Transverse colon (tissue), 4 donors: ENCODE data around the gene CERT1. TPM values are rescaled to one million over a fixed set of nuclear protein-coding genes. Genes with fewer than 3 reads are reported as not detected.

Experiments
- DNase-seq: peaks from one replicate; pipeline ENCODE4 v3.0.0-alpha.2; 2019
- H3K27ac ChIP-seq, 4 donors: fragments of 200-600 bp; sonication (generic); 2 replicates each; pipeline ENCODE4 v1.5.1; 2016 to 2018; ENCODE audit warnings: inconsistent platforms in 4 of 4
- H3K27me3 ChIP-seq: fragments of 200-600 bp; sonication (generic); 2 replicates; pipeline ENCODE4 v1.5.1; 2017; ENCODE audit warnings: inconsistent platforms
- H3K36me3 ChIP-seq, 4 donors: fragments of 200-600 bp; sonication (generic); 2 replicates each; pipeline ENCODE4 v1.5.1; 2017 to 2019; ENCODE audit warnings: inconsistent platforms in 4 of 4
- H3K4me1 ChIP-seq, 4 donors: fragments of 200-600 bp; sonication (generic); 2 replicates each; pipeline ENCODE4 v1.5.1; 2017 to 2020; ENCODE audit warnings: inconsistent platforms in 4 of 4
- H3K4me3 ChIP-seq, 4 donors: fragments of 200-600 bp; sonication (generic); 1 replicate in 1 of 4; 2 replicates in 3 of 4; pipeline versions ENCODE4 v1.5.1 to v1.6.1; 2017 to 2019; ENCODE audit warnings: inconsistent platforms in 4 of 4
- H3K9me3 ChIP-seq, 2 donors: fragments of 200-600 bp; sonication (generic); 2 replicates each; pipeline ENCODE4 v1.5.1; 2017 to 2019; ENCODE audit warnings: inconsistent platforms in 2 of 2
- CTCF ChIP-seq, 5 experiments: fragments of 200-600 bp in 3 of 5; fragments of 450-650 bp in 2 of 5; sonication (generic) in 3 of 5; IDR thresholded peaks; 1 replicate in 2 of 5; 2 replicates in 3 of 5; pipeline ENCODE4 v1.5.1; 2016 to 2017; ENCODE audit warnings: antibody characterized with exemption in 5 of 5, inconsistent platforms in 3 of 5, mild to moderate bottlenecking in 2 of 5, moderate library complexity in 1 of 5
- EP300 ChIP-seq: sonication (generic); formaldehyde crosslinking; IDR thresholded peaks from one replicate; pipeline ENCODE4 v1.6.1; 2017; ENCODE audit warnings: antibody characterized with exemption, low read depth
- POLR2A ChIP-seq: fragments of 450-650 bp; IDR thresholded peaks from one replicate; pipeline ENCODE4 v1.6.1; 2016; ENCODE audit warnings: antibody characterized with exemption, mild to moderate bottlenecking, moderate library complexity
- POLR2AphosphoS5 ChIP-seq, 3 donors: sonication (generic); formaldehyde crosslinking; IDR thresholded peaks; one replicate each; pipeline ENCODE4 v1.6.1; 2016; ENCODE audit warnings: antibody characterized with exemption in 3 of 3
- WGBS, 2 donors: methylation state at CpG; one replicate each; pipeline ENCODE4 v1.1.5; 2018; ENCODE audit warnings: low coverage in 1 of 2; 5-methylcytosine and 5-hydroxymethylcytosine counted together
- in situ Hi-C, 4 donors: fragments of 200-750 bp; cut with MboI; loops; one replicate each; pipeline versions ENCODE4 v1.15.0 to v1.15.1; 2017; ENCODE audit warnings: low sequenced_read_pairs in 3 of 4, low pct_ligation_motif_present in 1 of 4, low pct_unique_long_range_greater_than_20kb in 1 of 4
- intact Hi-C: fragments of 100-400 bp; cut with DNase I; formaldehyde crosslinking; loops from one replicate; pipeline ENCODE4 v1.15.1; 2023; ENCODE audit warnings: low total_unique reads
- total RNA-seq, 4 donors: library from RNA; depleted of rRNA; stranded (reverse); fragments of >200 nt; gene quantifications; one replicate each; pipeline ENCODE4 v1.1.0, GENCODE V29; 2016

CERT1 gene
- total RNA-seq, 4 donors from 2014 or later: 33.2 to 59.5 (median 39.4) TPM

DNA sequence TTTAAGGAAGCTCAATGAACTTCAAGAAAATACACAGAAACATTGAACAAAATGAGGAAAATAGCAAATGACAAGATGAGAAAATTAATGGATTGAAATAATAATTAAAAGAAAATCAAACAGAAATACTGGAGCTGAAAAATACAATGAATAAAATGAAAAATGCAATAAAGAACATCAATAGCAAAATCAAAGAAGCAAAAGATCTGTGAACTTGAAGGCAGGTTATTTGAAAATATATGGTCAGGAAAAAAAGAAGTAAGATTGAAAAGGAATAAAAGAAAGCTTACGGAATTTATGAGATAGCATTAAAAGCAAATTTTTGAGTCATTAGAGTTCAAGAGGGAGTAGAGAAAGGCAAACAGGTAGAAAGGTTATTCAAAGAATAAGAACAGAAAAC is 42.4 kb downstream of the CERT1 start:
- no peak for DNase-seq
- Histone ChIP-seq H3K4me3 (no peak overlapping the region), H3K27ac (no peak overlapping the region), H3K9me3 (peaks cover 10 to 20% of the 10 kb centered on the region in 2 donors), H3K4me1 (peaks cover 0 to 4% (median 0%) of the 10 kb centered on the region in 4 donors), H3K36me3 (peaks cover 0 to 6% (median 0%) of the 10 kb centered on the region in 4 donors), H3K27me3 (no peaks in the 10 kb centered on the region)
- intact Hi-C loops: no loop called here
- TF ChIP-seq POLR2A: no peak
- no peak for TF ChIP-seq CTCF (IDR thresholded peaks at IDR 0.05)
- TF ChIP-seq POLR2AphosphoS5 (IDR thresholded peaks at IDR 0.05): no peak
- TF ChIP-seq EP300: no peak
- in situ Hi-C loops: no loop called here
- WGBS, 2 donors: 97 to 100% methylated on average over 1 of the region's 1 CpG

- 95 to 100% methylated on average over 1 to 2 of the region's 2 CpGs for WGBS, 2 donors
- DNase-seq: no peak
- Histone ChIP-seq H3K27me3 (no peaks in the 10 kb centered on the region), H3K4me1 (peaks cover 0 to 4% (median 0%) of the 10 kb centered on the region in 4 donors), H3K36me3 (peaks cover 0 to 6% (median 0%) of the 10 kb centered on the region in 4 donors), H3K4me3 (no peak overlapping the region), H3K9me3 (peaks cover 10 to 20% of the 10 kb centered on the region in 2 donors), H3K27ac (no peak overlapping the region)
- intact Hi-C loops (no loop called here), in situ Hi-C loops (no loop called here)
- TF ChIP-seq CTCF (IDR thresholded peaks at IDR 0.05) (no peak), EP300 (no peak), POLR2AphosphoS5 (IDR thresholded peaks at IDR 0.05) (no peak), POLR2A (no peak)
These were observed 42.8 kb downstream of the CERT1 start for GRCh38 chr5:75468593-75468992.

DNA sequence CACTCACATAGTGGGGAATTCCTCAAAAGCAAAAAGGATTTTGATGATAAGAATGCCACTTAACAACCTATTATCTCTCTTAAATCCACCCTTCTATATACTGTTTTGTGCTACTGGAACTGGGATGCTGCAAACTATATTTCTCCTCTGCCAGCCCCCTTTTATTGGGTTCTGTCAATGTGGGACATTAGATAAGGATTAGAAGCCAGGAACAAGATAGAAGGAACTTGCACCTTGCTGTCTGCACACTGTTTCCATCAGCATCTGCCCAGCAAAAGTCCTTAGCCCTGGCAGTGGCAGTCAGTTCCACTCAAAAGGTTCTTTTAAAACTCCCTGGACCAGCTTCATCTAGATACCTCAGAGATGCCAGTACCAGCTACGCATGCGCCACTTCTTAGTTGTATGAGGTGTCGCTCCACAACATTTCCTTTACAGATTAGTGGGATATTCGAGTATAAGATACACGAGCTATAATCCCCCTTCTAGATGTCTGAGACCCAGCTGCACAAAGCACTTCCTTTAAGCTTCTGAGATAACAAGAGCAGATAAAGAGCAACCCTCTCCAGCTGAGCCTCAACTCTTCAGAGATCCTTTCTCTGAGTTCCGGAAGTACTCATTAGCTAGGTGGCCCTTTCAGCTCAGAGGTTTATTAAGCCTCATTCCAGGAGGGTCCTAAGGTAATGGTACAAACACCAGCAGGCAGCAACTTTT is 45.3 kb downstream of the CERT1 start:
- no peak for TF ChIP-seq POLR2AphosphoS5 (IDR thresholded peaks at IDR 0.05)
- TF ChIP-seq EP300: no peak
- no peak for TF ChIP-seq POLR2A
- TF ChIP-seq CTCF (IDR thresholded peaks at IDR 0.05): no peak
- H3K4me3 ChIP-seq: no peak overlapping the region
- peaks cover 10 to 20% of the 10 kb centered on the region in 2 donors for H3K9me3 ChIP-seq
- in situ Hi-C loops (no loop called here), intact Hi-C loops (no loop called here)
- H3K27me3 ChIP-seq: no peaks in the 10 kb centered on the region
- no peak overlapping the region for H3K27ac ChIP-seq
- DNase-seq: no peak
- H3K36me3 ChIP-seq: peaks cover 0 to 6% (median 0%) of the 10 kb centered on the region in 4 donors
- peaks cover 0 to 2% (median under 1%) of the 10 kb centered on the region in 4 donors for H3K4me1 ChIP-seq
- 91 to 93% methylated on average over 5 to 6 of the region's 6 CpGs for WGBS, 2 donors

DNA sequence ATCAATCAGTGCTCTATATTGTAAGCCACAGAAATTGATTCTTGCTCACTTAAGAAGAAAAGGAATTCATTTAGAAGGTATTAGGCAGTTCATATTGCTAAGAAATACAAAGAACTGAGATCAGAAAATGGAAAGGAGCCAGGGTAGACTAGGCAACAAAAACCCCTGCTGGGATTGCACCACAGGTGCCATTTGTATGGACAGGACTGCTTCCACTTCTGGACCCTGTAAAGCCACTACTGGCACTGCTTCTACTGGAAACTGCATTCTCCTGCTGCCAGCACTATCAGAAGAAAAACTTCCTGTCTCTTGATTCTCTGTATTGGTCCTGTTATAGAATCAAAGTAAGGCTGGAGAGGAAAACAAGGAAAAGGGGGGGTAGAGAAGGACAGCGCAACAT is 45.9 kb downstream of the CERT1 start:
- no peak for TF ChIP-seq POLR2AphosphoS5 (IDR thresholded peaks at IDR 0.05)
- no peak for TF ChIP-seq EP300
- TF ChIP-seq CTCF (IDR thresholded peaks at IDR 0.05): no peak
- TF ChIP-seq POLR2A: no peak
- no peak for DNase-seq
- H3K36me3 ChIP-seq: peaks cover 0 to 2% (median 0%) of the 10 kb centered on the region in 4 donors
- H3K4me1 ChIP-seq: peaks cover 0 to 9% (median 5%) of the 10 kb centered on the region in 4 donors
- H3K9me3 ChIP-seq: peaks cover 10 to 17% of the 10 kb centered on the region in 2 donors
- H3K4me3 ChIP-seq: no peak overlapping the region
- H3K27ac ChIP-seq: no peak overlapping the region
- in situ Hi-C loops: no loop called here
- WGBS, 2 donors: 95 to 100% methylated on average over 1 of the region's 1 CpG
- no peaks in the 10 kb centered on the region for H3K27me3 ChIP-seq
- intact Hi-C loops: no loop called here
